Neutrophil (primary cell): ENCODE results near the gene CRAMP1.

ENCODE experiments used
- H3K27ac ChIP-seq: fragments of 200-600 bp; sonication (generic); 2 replicates; pipeline ENCODE4 v1.5.1; 2016; ENCODE audit warnings: mild to moderate bottlenecking, moderate library complexity
- H3K27me3 ChIP-seq: fragments of 200-600 bp; sonication (generic); 2 replicates; pipeline ENCODE4 v1.6.0; 2016; ENCODE audit warnings: mild to moderate bottlenecking
- H3K36me3 ChIP-seq: fragments of 200-600 bp; sonication (generic); 2 replicates; pipeline ENCODE4 v1.5.1; 2017
- H3K4me1 ChIP-seq, 2 experiments: fragments of 200-600 bp in 1 of 2; sonication (generic) in 1 of 2; 1 replicate in 1 of 2; 2 replicates in 1 of 2; pipeline versions ENCODE4 v1.5.1 to v1.6.1; 2013 to 2016; ENCODE audit warnings: low read depth in 1 of 2, low read length in 1 of 2, mild to moderate bottlenecking in 1 of 2, moderate library complexity in 1 of 2; ENCODE audit not compliant: control insufficient read depth in 1 of 2, insufficient read depth in 1 of 2
- H3K4me3 ChIP-seq, 2 experiments: fragments of 200-600 bp in 1 of 2; sonication (generic) in 1 of 2; 1 replicate in 1 of 2; 2 replicates in 1 of 2; pipeline ENCODE4 v1.5.1; 2013 to 2016; ENCODE audit warnings: low read depth in 1 of 2, low read length in 1 of 2, mild to moderate bottlenecking in 1 of 2, moderate library complexity in 1 of 2
- H3K9me3 ChIP-seq: fragments of 200-600 bp; sonication (generic); 2 replicates; pipeline ENCODE4 v1.5.1; 2016
- CTCF ChIP-seq: fragments of 200-600 bp; sonication (generic); IDR thresholded peaks from 2 replicates; pipeline ENCODE4 v1.5.1; 2016; ENCODE audit warnings: antibody characterized with exemption

CRAMP1 gene

DNA sequence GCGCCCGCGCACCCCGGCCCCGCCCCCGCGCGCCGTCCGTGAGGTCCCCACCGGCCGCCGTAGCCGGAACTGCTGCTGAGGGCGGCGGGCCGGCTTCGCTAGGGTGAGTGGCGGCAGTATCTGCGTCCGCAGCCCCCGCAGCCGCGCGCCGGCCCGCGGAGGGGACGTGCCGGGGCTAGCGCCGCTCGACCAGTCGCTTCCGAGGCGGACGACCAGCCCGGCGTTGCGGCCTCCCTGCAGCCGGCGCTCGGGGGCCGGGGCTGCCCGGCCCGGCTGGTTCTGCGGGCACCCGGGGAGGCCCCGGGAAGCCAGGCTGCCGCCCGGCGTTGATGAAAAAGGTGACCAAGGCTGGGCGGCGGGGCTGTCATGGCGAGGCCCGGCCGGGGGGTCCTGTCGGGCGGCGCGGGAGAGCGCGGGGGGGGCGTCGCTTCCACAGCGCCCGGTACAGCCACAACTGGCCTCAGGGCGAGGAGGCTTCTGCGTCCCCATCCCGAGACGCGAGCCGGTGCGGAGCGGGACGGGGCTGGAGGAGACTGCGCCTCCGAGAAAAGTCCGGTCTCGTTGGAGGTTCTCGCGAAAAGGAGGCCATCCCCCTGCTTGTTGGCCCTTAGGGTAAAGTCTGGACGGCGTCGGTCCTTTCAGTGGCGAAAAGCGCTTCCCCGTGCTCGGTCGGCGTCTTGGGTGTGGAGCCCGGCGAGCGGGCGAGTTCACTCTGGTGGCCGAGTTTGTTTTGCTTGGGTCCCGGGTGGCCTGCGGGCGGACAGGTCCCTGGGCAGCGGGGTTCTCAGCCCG lies at the start of gene CRAMP1:
CRAMP1 (plus strand) TSS at position 41 of the 792 bp plus-strand sequence. CDS start 2,280 bp downstream, outside the sequence.
- TF ChIP-seq CTCF: no peak

DNA sequence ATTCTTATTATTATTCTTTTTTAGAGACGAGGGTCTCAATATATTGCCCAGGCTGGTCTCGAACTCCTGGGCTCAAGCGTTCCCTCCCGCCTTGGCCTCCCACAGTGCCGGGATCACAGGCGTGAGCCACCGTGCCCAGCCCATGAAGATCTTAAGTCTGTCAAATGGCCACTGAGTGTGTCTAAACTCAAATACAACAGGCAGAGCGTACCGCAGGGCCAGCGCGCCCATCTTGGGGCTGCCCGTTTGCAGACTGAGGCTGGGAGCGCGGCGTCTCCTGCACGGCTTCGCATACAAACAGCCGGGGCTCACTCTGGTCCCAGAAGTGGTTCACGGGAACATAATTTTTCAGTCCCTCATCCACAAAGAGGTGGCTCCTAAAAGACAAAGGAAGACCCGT lies 48.4 kb upstream of the CRAMP1 start:
- Histone ChIP-seq H3K4me3 (no peak overlapping the region), H3K36me3 (no peaks in the 10 kb centered on the region), H3K4me1 (peaks cover 5 to 7% of the 10 kb centered on the region in 2 experiments), H3K27ac (no peak overlapping the region), H3K27me3 (no peaks in the 10 kb centered on the region), H3K9me3 (no peaks in the 10 kb centered on the region)
- no peak for TF ChIP-seq CTCF

More for the DNA sequence above, at the start of gene CRAMP1:
- Histone ChIP-seq H3K4me3 (peak within 1 kb of the TSS; percentile 75 to 93), H3K9me3 (no peaks in the 10 kb centered on the region), H3K27ac (peak within 1 kb of the TSS; percentile 88), H3K36me3 (peaks cover 18% of the 10 kb centered on the region), H3K27me3 (peaks cover 58% of the 10 kb centered on the region), H3K4me1 (peaks cover 42 to 48% of the 10 kb centered on the region in 2 experiments)

DNA sequence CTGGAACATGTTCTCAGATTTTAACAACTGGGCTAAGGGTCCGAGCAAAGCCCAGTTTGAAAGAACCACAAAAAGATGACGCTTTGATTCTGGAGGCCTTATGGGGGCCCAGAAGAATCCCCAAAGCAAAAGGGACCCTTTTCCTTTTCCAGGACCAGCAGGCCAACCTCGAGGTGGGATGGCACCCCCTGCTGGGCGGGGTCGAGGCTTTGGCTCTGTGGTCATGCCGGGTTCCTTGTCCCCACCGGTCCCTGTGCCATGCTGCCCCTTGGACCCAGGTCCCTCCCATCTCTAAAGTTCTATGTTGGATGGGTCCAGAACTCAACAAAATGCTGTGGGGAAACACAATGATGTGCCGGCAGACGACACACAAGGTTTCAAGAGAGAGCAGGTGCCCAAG lies 47.8 kb upstream of the CRAMP1 start:
- Histone ChIP-seq H3K4me1 (peaks cover 2 to 3% of the 10 kb centered on the region in 2 experiments), H3K27me3 (no peaks in the 10 kb centered on the region), H3K27ac (no peak overlapping the region), H3K4me3 (no peak overlapping the region), H3K36me3 (no peaks in the 10 kb centered on the region), H3K9me3 (no peaks in the 10 kb centered on the region)
- no peak for TF ChIP-seq CTCF

DNA sequence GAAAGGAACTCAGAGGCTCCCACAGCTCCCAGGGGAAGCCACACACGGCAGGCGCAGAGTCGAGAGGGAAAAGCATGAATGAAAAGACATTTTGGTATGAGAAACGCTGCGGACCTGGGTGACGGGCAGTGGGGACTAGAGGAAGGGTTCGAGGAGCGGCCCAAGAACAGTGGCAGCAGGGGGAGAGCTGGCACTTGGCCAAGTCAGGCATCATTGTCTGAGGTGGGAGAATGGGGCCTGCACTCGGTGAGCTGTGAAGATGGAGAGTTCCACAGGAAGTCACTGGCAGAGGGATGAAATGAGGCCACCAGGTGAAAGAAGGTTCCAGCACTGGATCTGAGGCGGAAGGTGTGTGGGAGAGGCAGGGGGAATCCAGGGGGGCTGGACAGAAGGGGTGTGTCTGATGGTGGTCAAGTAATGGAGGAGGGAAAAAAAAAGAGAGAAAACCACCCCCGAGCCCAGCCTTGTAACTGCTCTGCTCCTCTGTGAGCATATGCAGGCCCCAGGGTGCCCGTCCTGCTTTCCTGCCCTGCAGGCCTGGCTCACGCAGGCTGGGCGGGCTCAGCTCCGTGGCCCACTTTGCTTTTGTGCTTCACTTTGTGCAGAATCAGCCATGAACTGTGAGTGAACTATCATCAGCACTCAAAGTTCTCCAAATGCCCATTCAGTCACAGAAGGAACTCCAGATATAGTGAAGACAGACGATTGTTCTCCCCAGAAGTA lies 46.9 kb upstream of the CRAMP1 start:
- H3K4me3 ChIP-seq: no peak overlapping the region
- H3K36me3 ChIP-seq: no peaks in the 10 kb centered on the region
- no peak for TF ChIP-seq CTCF
- no peak overlapping the region for H3K27ac ChIP-seq
- H3K27me3 ChIP-seq: no peaks in the 10 kb centered on the region
- no peaks in the 10 kb centered on the region for H3K4me1 ChIP-seq
- H3K9me3 ChIP-seq: no peaks in the 10 kb centered on the region

DNA sequence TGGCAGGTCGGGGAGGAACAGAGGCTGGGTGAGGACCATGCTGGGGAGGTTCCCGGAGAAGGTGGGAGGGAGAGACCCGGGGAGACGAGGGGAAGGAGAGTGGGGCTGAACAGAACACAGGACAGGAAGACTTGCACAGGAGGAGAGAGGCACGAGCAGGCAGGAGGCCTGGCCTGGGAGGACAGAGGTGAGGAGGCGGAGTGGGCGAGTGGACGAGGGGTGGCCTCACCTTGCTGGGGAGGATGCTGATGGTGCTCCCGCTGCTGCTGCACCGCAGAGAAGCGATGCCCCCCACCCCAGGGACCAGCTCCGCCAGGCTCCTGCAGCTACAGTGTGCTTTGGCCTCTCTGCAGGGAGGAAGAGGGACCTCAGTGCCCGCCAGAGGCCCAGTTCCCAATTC lies 44.2 kb upstream of the CRAMP1 start:
- TF ChIP-seq CTCF: no peak
- Histone ChIP-seq H3K4me3 (no peak overlapping the region), H3K27me3 (no peaks in the 10 kb centered on the region)

More for the DNA sequence above, 44.2 kb upstream of the CRAMP1 start:
- H3K4me1 ChIP-seq: no peaks in the 10 kb centered on the region
- H3K9me3 ChIP-seq: no peaks in the 10 kb centered on the region
- no peak overlapping the region for H3K27ac ChIP-seq
- no peaks in the 10 kb centered on the region for H3K36me3 ChIP-seq
